ENCODE data around the gene CBLN1.
"Not testable (repeated sequence)": the region's sequence is repeated elsewhere in the genome, so short reads cannot be mapped to it uniquely, and the experiment has no call there.

The CBLN1 gene

DNA sequence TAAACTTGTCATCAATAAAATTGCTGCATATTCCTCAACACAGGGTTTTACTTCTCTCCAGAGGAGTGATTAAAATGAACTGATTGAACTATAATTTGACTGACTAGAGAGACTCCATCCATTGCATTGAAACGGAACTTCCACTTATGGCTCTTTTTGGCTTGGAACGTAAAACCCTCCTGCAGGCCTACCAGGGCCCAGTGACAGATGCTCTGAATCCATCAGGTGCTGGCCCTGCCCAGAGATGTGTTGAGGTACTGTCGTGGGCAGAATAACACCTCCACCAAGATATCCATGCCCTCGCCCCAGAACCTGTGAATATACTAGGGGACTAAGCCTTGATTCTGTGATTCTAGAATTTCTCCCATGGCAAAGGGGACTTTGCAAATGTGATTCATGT, 45.4 kb downstream of the CBLN1 start:
- no peak overlapping the region for H3K27ac ChIP-seq (ENCODE audit: low read depth, low read length)
- H3K36me3 ChIP-seq (ENCODE audit: control insufficient read depth, insufficient read depth, low read length), result no peaks in the 10 kb centered on the region
- H3K4me3 ChIP-seq (ENCODE audit: low read length), result no peak overlapping the region
- H3K9ac ChIP-seq (ENCODE audit: low read length), result no peak overlapping the region
- H3K27me3 ChIP-seq (ENCODE audit: control insufficient read depth, insufficient read depth, low read length), result no peaks in the 10 kb centered on the region
- no peaks in the 10 kb centered on the region for H3K4me1 ChIP-seq (ENCODE audit: control insufficient read depth, insufficient read depth, low read length)

GRCh38 chr16:49228335-49228734, 53.3 kb downstream of the CBLN1 start:
- not testable (repeated sequence) for H3K9ac ChIP-seq (ENCODE audit: low read length); H3K36me3 ChIP-seq (ENCODE audit: control insufficient read depth, insufficient read depth, low read length); H3K27me3 ChIP-seq (ENCODE audit: control insufficient read depth, insufficient read depth, low read length); H3K4me3 ChIP-seq (ENCODE audit: low read length); H3K27ac ChIP-seq (ENCODE audit: low read depth, low read length); H3K4me1 ChIP-seq (ENCODE audit: control insufficient read depth, insufficient read depth, low read length)
